ENCODE results near the gene RAD51B. TPM values are rescaled to one million over a fixed set of nuclear protein-coding genes. Genes with fewer than 3 reads are reported as not detected.

The RAD51B gene
- total RNA-seq, 2 experiments from 2014 or later, result 27.4 to 31.6 TPM

DNA sequence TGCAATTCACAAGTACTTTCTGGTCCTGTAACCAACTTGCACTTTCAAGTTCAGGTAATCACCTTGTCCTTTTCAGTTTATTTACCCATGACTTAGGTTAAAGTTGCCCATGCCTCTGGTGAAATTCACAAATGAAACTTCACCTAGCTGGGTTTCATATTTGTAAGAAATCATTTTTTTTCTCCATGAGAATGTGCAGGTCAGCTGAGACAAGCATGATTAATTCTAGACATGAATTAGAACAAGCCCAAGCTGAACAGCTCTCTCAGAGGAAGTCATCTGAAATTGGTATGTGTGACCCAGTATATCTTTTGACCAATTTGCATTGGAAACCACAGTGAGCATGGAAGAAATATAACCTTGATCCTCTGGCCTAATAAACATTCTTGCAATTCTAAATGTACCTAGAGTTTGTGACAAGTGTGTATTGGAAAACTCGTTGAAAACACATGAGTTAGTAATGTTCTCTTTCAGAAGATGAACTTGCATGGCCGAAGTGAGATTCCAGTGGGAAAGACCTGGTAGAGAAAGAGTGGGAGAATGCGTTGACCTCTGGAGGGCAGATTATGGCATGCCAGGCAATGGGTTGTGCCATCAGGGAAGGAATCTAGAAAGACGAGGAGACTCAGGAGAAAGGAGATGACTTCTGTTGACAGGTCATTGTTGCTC lies 486.8 kb downstream of the RAD51B start:
- H3K4me3 Mint-ChIP-seq, result no peak overlapping the region
- peaks cover 10% of the 10 kb centered on the region for H3K9me3 Mint-ChIP-seq
- DNase-seq, result no peak
- no peaks in the 10 kb centered on the region for H3K27me3 Mint-ChIP-seq
- H3K36me3 Mint-ChIP-seq, result peaks cover 10% of the 10 kb centered on the region
- H3K27ac Mint-ChIP-seq, result no peak overlapping the region
- peaks cover 13% of the 10 kb centered on the region for H3K4me1 Mint-ChIP-seq

- H3K4me1 Mint-ChIP-seq, result peaks cover 13% of the 10 kb centered on the region
- no peak overlapping the region for H3K27ac Mint-ChIP-seq
- DNase-seq, result no peak
- no peaks in the 10 kb centered on the region for H3K27me3 Mint-ChIP-seq
- H3K4me3 Mint-ChIP-seq, result no peak overlapping the region
- peaks cover 7% of the 10 kb centered on the region for H3K9me3 Mint-ChIP-seq
- peaks cover 9% of the 10 kb centered on the region for H3K36me3 Mint-ChIP-seq
Measured at GRCh38 chr14:68306934-68307789, 487.6 kb downstream of the RAD51B start.

DNA sequence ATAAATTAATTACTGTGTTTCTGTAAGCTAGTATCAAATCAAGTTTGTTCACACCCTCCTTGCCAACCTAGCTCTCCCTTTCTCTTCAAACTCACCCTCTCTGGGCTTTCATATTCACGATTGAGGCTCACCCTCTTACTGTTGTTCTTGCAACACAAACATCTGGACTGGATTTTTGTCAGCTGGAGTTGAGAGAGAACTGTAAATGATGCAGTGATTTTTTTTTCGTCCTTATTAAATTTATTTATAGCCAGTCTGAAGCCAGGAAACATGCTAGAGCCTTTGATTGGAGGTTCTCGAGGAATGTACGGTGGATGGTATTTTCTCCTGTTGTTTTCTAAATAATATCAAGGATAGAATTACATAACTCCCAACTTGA lies 488.2 kb downstream of the RAD51B start:
- Mint-ChIP-seq H3K4me3 (no peak overlapping the region), H3K9me3 (peaks cover 3% of the 10 kb centered on the region)

GRCh38 chr14:68308726-68309520 lies 489.3 kb downstream of the RAD51B start:
- H3K36me3 Mint-ChIP-seq, result peaks cover 2% of the 10 kb centered on the region
- DNase-seq, result no peak
- H3K4me3 Mint-ChIP-seq, result no peak overlapping the region
- no peaks in the 10 kb centered on the region for H3K9me3 Mint-ChIP-seq
- peaks cover 23% of the 10 kb centered on the region for H3K4me1 Mint-ChIP-seq
- H3K27ac Mint-ChIP-seq, result peak overlapping the region; percentile 30
- H3K27me3 Mint-ChIP-seq, result no peaks in the 10 kb centered on the region

More for the DNA sequence above, 488.2 kb downstream of the RAD51B start:
- H3K36me3 Mint-ChIP-seq, result peaks cover 6% of the 10 kb centered on the region
- H3K4me1 Mint-ChIP-seq, result peaks cover 16% of the 10 kb centered on the region
- DNase-seq, result no peak
- no peaks in the 10 kb centered on the region for H3K27me3 Mint-ChIP-seq
- no peak overlapping the region for H3K27ac Mint-ChIP-seq

- Mint-ChIP-seq H3K36me3 (peaks cover 6% of the 10 kb centered on the region), H3K9me3 (no peaks in the 10 kb centered on the region), H3K4me1 (peaks cover 23% of the 10 kb centered on the region), H3K27ac (no peak overlapping the region), H3K4me3 (no peak overlapping the region), H3K27me3 (no peaks in the 10 kb centered on the region)
- DNase-seq, result no peak
Measured at GRCh38 chr14:68309616-68310015, 490.0 kb downstream of the RAD51B start.

- Mint-ChIP-seq H3K27me3 (no peaks in the 10 kb centered on the region), H3K4me1 (peaks cover 21% of the 10 kb centered on the region), H3K27ac (no peak overlapping the region), H3K9me3 (no peaks in the 10 kb centered on the region), H3K4me3 (no peak overlapping the region), H3K36me3 (peaks cover 12% of the 10 kb centered on the region)
- DNase-seq, result no peak
Measured at GRCh38 chr14:68312300-68312699, 492.7 kb downstream of the RAD51B start.

DNA sequence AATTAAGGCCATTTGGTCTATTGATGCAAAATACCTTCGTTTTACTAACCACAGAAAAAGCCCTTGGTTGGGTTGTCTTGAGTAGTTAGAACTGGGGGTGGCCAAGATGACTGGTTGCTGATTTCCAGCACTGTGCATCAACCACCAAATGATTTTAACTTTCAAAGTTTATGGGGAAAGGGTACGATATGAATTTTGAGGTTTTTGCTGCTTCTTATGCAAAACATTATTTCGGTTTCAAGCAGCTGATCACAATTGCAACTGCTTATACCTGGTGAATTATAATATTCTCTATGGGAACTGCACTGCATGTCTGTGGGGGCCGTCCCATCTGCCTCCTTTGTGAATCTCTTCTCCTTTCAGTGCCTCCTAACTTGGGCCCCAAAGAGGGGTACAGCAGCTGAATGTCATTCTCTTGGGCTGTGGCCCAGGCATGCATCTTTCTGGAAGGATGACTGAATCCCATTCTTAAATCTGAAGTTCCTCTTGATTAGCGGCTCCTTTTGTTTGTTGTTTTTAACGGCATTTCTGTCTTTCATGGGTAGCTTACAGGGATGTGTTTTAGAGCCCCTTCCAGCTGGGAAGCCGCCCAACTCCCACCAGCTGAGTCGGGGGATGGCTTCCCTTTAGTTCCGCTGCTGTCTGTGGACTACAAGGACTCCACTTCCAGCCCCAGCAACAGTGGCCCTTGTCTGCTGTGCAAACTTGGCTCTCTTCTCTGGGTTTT lies 493.5 kb downstream of the RAD51B start:
- Mint-ChIP-seq H3K9me3 (no peaks in the 10 kb centered on the region), H3K27ac (peak overlapping the region; percentile 54), H3K36me3 (peaks cover 16% of the 10 kb centered on the region), H3K4me1 (peaks cover 24% of the 10 kb centered on the region), H3K4me3 (no peak overlapping the region), H3K27me3 (no peaks in the 10 kb centered on the region)
- peak; percentile 19 for DNase-seq

GRCh38 chr14:68314642-68315041 lies 495.1 kb downstream of the RAD51B start:
- no peaks in the 10 kb centered on the region for H3K9me3 Mint-ChIP-seq

GRCh38 chr14:68315081-68315480 lies 495.5 kb downstream of the RAD51B start:
- Mint-ChIP-seq H3K27ac (peak overlapping the region; percentile 15), H3K9me3 (no peaks in the 10 kb centered on the region), H3K27me3 (no peaks in the 10 kb centered on the region), H3K4me1 (peaks cover 21% of the 10 kb centered on the region), H3K36me3 (peaks cover 17% of the 10 kb centered on the region), H3K4me3 (no peak overlapping the region)
- no peak for DNase-seq

More at GRCh38 chr14:68314642-68315041, 495.1 kb downstream of the RAD51B start:
- Mint-ChIP-seq H3K4me1 (peaks cover 21% of the 10 kb centered on the region), H3K36me3 (peaks cover 17% of the 10 kb centered on the region), H3K4me3 (no peak overlapping the region), H3K27ac (peak overlapping the region; percentile 15), H3K27me3 (no peaks in the 10 kb centered on the region)
- no peak for DNase-seq

GRCh38 chr14:68316078-68316868 lies 496.7 kb downstream of the RAD51B start:
- no peak for DNase-seq
- peaks cover 24% of the 10 kb centered on the region for H3K4me1 Mint-ChIP-seq
- no peaks in the 10 kb centered on the region for H3K9me3 Mint-ChIP-seq
- peaks cover 17% of the 10 kb centered on the region for H3K36me3 Mint-ChIP-seq
- no peak overlapping the region for H3K27ac Mint-ChIP-seq
- no peaks in the 10 kb centered on the region for H3K27me3 Mint-ChIP-seq
- no peak overlapping the region for H3K4me3 Mint-ChIP-seq

DNA sequence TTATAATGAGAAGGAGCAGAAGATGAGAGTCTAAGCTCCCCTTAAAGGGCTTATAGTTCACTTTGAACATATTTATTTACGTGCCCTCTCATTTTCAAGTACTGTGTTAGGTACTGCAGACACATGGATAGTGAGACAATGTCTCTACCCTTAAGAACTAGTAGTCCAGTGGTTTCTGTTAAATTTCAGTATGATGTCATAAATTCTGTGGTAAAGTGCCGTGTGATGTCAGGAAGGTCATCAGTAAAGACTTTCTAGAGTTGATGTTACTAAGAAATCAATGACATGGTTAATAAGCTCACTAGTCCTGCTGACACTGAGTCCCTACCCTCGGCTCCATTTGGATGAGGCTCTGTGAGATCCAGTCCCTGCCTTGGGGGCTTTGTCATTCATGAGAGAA lies 497.7 kb downstream of the RAD51B start:
- Mint-ChIP-seq H3K27ac (no peak overlapping the region), H3K36me3 (peaks cover 15% of the 10 kb centered on the region), H3K4me3 (no peak overlapping the region), H3K9me3 (no peaks in the 10 kb centered on the region), H3K27me3 (no peaks in the 10 kb centered on the region), H3K4me1 (peaks cover 24% of the 10 kb centered on the region)
- no peak for DNase-seq

DNA sequence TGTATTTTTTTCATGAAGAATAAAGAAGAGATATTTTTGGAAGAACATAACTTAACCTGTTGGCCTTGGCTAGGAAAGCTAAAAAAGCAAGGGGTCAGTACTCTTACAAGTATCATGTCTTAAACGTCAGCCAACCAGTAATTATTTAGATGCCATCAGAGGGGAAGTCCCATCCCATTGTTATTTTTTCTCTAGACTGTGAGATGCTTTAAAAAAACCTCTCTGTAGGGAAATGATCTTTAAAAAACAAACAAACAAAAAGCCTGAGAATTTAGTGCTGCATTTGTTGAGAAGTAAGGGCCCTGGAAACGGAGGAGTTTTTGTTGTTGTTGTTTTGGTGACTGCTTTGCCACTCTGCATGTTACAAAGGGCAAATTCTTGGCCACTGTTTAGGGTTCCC lies 499.2 kb downstream of the RAD51B start:
- H3K4me3 Mint-ChIP-seq, result no peak overlapping the region
- H3K27me3 Mint-ChIP-seq, result no peaks in the 10 kb centered on the region
- H3K4me1 Mint-ChIP-seq, result peaks cover 14% of the 10 kb centered on the region
- DNase-seq, result no peak
- no peaks in the 10 kb centered on the region for H3K9me3 Mint-ChIP-seq
- peaks cover 15% of the 10 kb centered on the region for H3K36me3 Mint-ChIP-seq
- H3K27ac Mint-ChIP-seq, result no peak overlapping the region

DNA sequence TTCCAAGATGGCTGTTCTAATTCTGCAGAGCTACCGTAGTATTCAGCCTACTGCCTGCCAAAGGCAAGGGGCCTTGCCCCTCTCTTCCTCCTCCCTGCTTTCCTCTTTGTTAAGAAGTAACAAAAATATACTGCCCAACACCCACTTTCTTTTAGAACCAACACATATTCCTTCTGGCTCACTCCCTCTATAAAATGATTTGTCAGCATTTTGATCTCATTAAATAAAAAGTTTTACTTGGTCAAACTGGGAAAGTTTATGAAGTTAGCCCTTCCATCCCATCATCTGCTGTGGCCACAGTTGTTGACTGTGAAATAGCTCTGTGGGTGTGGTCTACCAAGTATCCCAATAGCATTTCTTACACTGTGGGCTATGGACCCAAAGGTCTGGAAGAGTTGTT lies 500.9 kb downstream of the RAD51B start:
- no peak for DNase-seq
- Mint-ChIP-seq H3K36me3 (peaks cover 8% of the 10 kb centered on the region), H3K4me3 (no peak overlapping the region), H3K27ac (no peak overlapping the region), H3K4me1 (peaks cover 12% of the 10 kb centered on the region), H3K27me3 (no peaks in the 10 kb centered on the region), H3K9me3 (no peaks in the 10 kb centered on the region)
